HCT116 (cell line): ENCODE results near the gene RFTN1. TPM values are rescaled to one million over a fixed set of nuclear protein-coding genes. Genes with fewer than 3 reads are reported as not detected.

Source experiments
- ATAC-seq: fragments of 200-7000 bp; cut with Tn5 transposase; 2 replicates; pipeline ENCODE4 v1.9.1; 2020; ENCODE audit warnings: mild to moderate bottlenecking, moderate library complexity
- BruUV-seq: library from RNA; stranded (reverse); fragments of 400-500 nt; replicated peaks from 2 replicates; lab custom pipeline; 2021; lab: Mats Ljungman, UMichigan
- CTCF ChIA-PET: fragments of 300-600 bp; sonication (Branson Sonifier 250); formaldehyde crosslinking; loops from one replicate; lab custom pipeline; 2021; ENCODE audit warnings: antibody characterized with exemption; lab: Charles Lee
- POLR2A ChIA-PET: fragments of 300-600, 350-600 bp; sonication (Branson Sonifier 250); formaldehyde crosslinking; loops from one replicate; lab custom pipeline; 2021; ENCODE audit warnings: antibody characterized with exemption; lab: Charles Lee
- RAD21 ChIA-PET, 2 experiments: fragments of 300-600 bp; sonication (Branson Sonifier 250); formaldehyde crosslinking; loops; one replicate each; lab custom pipeline; 2023; ENCODE audit warnings: low total read pairs in 2 of 2; ENCODE audit not compliant: uncharacterized antibody in 2 of 2, unreplicated experiment in 2 of 2, low non-redundant PET in 1 of 2; lab: Charles Lee
- DNase-seq: peaks from one replicate; pipeline ENCODE4 v3.0.0-alpha.2; 2010; ENCODE audit warnings: low read depth, low spot score
- H2AFZ ChIP-seq: fragments of 200-600 bp; shearing (Covaris generic), sonication (generic); 2 replicates; pipeline ENCODE4 v1.6.1; 2017; ENCODE audit warnings: low read depth, mixed run types, mixed read lengths, antibody characterized with exemption, low read length; ENCODE audit not compliant: poor library complexity, severe bottlenecking
- H3K27ac ChIP-seq: 2 replicates; pipeline ENCODE4 v1.5.1; 2012; ENCODE audit warnings: low read depth, low read length
- H3K27me3 ChIP-seq: fragments of 200-600 bp; sonication (generic); 2 replicates; pipeline ENCODE4 v1.6.1; 2016; ENCODE audit warnings: mixed run types, low read length, mixed read lengths; ENCODE audit not compliant: insufficient read depth
- H3K36me3 ChIP-seq, 2 experiments: fragments of 200-500 bp in 1 of 2; fragments of 200-600 bp in 1 of 2; sonication (Bioruptor generic) in 1 of 2; sonication (generic) in 1 of 2; 2 replicates each; pipeline versions ENCODE4 v1.5.1 to v1.6.1; 2014 to 2016; ENCODE audit warnings: low read length in 2 of 2, inconsistent platforms in 1 of 2, mixed read lengths in 1 of 2, mixed run types in 1 of 2; ENCODE audit not compliant: insufficient read depth in 2 of 2, control insufficient read depth in 1 of 2
- H3K4me1 ChIP-seq, 2 experiments: fragments of 200-600 bp in 1 of 2; sonication (generic) in 1 of 2; 2 replicates each; pipeline versions ENCODE4 v1.5.1 to v1.6.1; 2012 to 2017; ENCODE audit warnings: low read length in 2 of 2, inconsistent platforms in 1 of 2, mild to moderate bottlenecking in 1 of 2, mixed read lengths in 1 of 2, mixed run types in 1 of 2, moderate library complexity in 1 of 2; ENCODE audit not compliant: insufficient read depth in 2 of 2, control insufficient read depth in 1 of 2
- H3K4me2 ChIP-seq: fragments of 200-600 bp; sonication (generic); 2 replicates; pipeline ENCODE4 v1.6.1; 2017; ENCODE audit warnings: mixed run types, low read length, mixed read lengths
- H3K4me3 ChIP-seq, 2 experiments: fragments of 200-600 bp in 1 of 2; sonication (generic) in 1 of 2; replicated peaks in 1 of 2; 2 replicates each; pipeline ENCODE4 v1.5.1; 2011 to 2016; ENCODE audit warnings: low read length in 2 of 2, control low read depth in 1 of 2, low read depth in 1 of 2, mild to moderate bottlenecking in 1 of 2, mixed read lengths in 1 of 2, mixed run types in 1 of 2
- H3K79me2 ChIP-seq: fragments of 200-600 bp; sonication (generic); 2 replicates; pipeline ENCODE4 v1.6.1; 2017; ENCODE audit warnings: mild to moderate bottlenecking, mixed run types, low read length, moderate library complexity, mixed read lengths; ENCODE audit not compliant: insufficient read depth
- H3K9ac ChIP-seq: fragments of 200-600 bp; sonication (generic); 2 replicates; pipeline ENCODE4 v1.6.1; 2016; ENCODE audit warnings: low read length, mixed read lengths
- H3K9me2 ChIP-seq: fragments of 200-600 bp; sonication (generic), shearing (Covaris generic); 2 replicates; pipeline ENCODE4 v1.6.1; 2017; ENCODE audit warnings: mixed run types, mild to moderate bottlenecking, moderate library complexity; ENCODE audit not compliant: insufficient read depth
- H3K9me3 ChIP-seq, 2 experiments: fragments of 200-500 bp in 1 of 2; fragments of 200-600 bp in 1 of 2; sonication (Bioruptor generic) in 1 of 2; sonication (generic) in 1 of 2; 2 replicates each; pipeline ENCODE4 v1.6.1; 2014 to 2017; ENCODE audit warnings: low read length in 2 of 2, mixed read lengths in 2 of 2, inconsistent platforms in 1 of 2, low read depth in 1 of 2, mild to moderate bottlenecking in 1 of 2, mixed run types in 1 of 2, moderate library complexity in 1 of 2; ENCODE audit not compliant: control insufficient read depth in 1 of 2, insufficient read depth in 1 of 2
- H4K20me1 ChIP-seq: fragments of 200-600 bp; sonication (generic), shearing (Covaris generic); 2 replicates; pipeline ENCODE4 v1.6.1; 2017; ENCODE audit warnings: mixed run types, mild to moderate bottlenecking, moderate library complexity; ENCODE audit not compliant: insufficient read depth
- CBX3 ChIP-seq: IDR thresholded peaks from 2 replicates; pipeline ENCODE4 v1.6.1; 2012; ENCODE audit warnings: low read depth
- CEBPB ChIP-seq: IDR thresholded peaks from 2 replicates; pipeline ENCODE4 v1.6.1; 2012; ENCODE audit warnings: low read depth
- CTCF ChIP-seq, 3 experiments: fragments of 200-600 bp in 1 of 3; sonication (generic) in 1 of 3; IDR thresholded peaks in 2 of 3; conservative IDR thresholded peaks in 1 of 3; 2 replicates each; pipeline ENCODE4 v1.5.1; 2012 to 2017; ENCODE audit warnings: low read depth in 2 of 3, low read length in 2 of 3, antibody characterized with exemption in 1 of 3, borderline replicate concordance in 1 of 3, control low read depth in 1 of 3, mild to moderate bottlenecking in 1 of 3, mixed read lengths in 1 of 3, mixed run types in 1 of 3, moderate library complexity in 1 of 3; ENCODE audit not compliant: insufficient read depth in 1 of 3
- EGR1 ChIP-seq: IDR thresholded peaks from 2 replicates; pipeline ENCODE4 v1.6.1; 2012; ENCODE audit warnings: low read depth
- ELF1 ChIP-seq: IDR thresholded peaks from 2 replicates; pipeline ENCODE4 v1.6.1; 2012; ENCODE audit warnings: low read depth, borderline replicate concordance
- EZH2phosphoT487 ChIP-seq: fragments of 200-600 bp; IDR thresholded peaks from 2 replicates; pipeline ENCODE4 v1.6.1; 2018; ENCODE audit warnings: antibody characterized with exemption, borderline replicate concordance
- FOSL1 ChIP-seq: IDR thresholded peaks from 2 replicates; pipeline ENCODE4 v1.6.1; 2012; ENCODE audit warnings: low read depth
- JUND ChIP-seq: IDR thresholded peaks from 2 replicates; pipeline ENCODE4 v1.6.1; 2012
- MAX ChIP-seq: IDR thresholded peaks from 2 replicates; pipeline ENCODE4 v1.6.1; 2012
- POLR2A ChIP-seq: IDR thresholded peaks from 2 replicates; pipeline ENCODE4 v1.7.0; 2011; ENCODE audit warnings: borderline replicate concordance; ENCODE audit not compliant: insufficient read depth, insufficient read length; ENCODE audit errors: extremely low read depth
- POLR2AphosphoS5 ChIP-seq: IDR thresholded peaks from 2 replicates; pipeline ENCODE4 v1.6.1; 2011; ENCODE audit warnings: mild to moderate bottlenecking, low read depth, low read length, moderate library complexity
- RAD21 ChIP-seq: IDR thresholded peaks from 2 replicates; pipeline ENCODE4 v1.6.1; 2012; ENCODE audit warnings: low read depth, mild to moderate bottlenecking
- REST ChIP-seq: IDR thresholded peaks from 2 replicates; pipeline ENCODE4 v1.6.1; 2012; ENCODE audit warnings: low read depth
- SIN3A ChIP-seq: IDR thresholded peaks from 2 replicates; pipeline ENCODE4 v1.6.1; 2012; ENCODE audit warnings: low read depth
- SRF ChIP-seq: IDR thresholded peaks from 2 replicates; pipeline ENCODE4 v1.6.1; 2012; ENCODE audit warnings: low read depth
- YY1 ChIP-seq: IDR thresholded peaks from 2 replicates; pipeline ENCODE4 v1.6.1; 2011; ENCODE audit warnings: low read length, low read depth, moderate library complexity, mild to moderate bottlenecking; ENCODE audit not compliant: insufficient replicate concordance; ENCODE audit errors: extremely low read depth
- ZBTB33 ChIP-seq: IDR thresholded peaks from 2 replicates; pipeline ENCODE4 v1.6.1; 2011; ENCODE audit warnings: mild to moderate bottlenecking, low read length, moderate library complexity; ENCODE audit not compliant: insufficient replicate concordance; ENCODE audit errors: extremely low read depth
- ZFX ChIP-seq: fragments of 450-650 bp; IDR thresholded peaks from 2 replicates; pipeline ENCODE4 v1.6.1; 2017
- ZNF274 ChIP-seq: fragments of 200-500 bp; sonication (Bioruptor generic); IDR thresholded peaks from 2 replicates; pipeline ENCODE4 v1.6.1; 2014; ENCODE audit warnings: mild to moderate bottlenecking, low read depth, low read length, inconsistent platforms
- intact Hi-C: fragments of 100-400 bp; cut with micrococcal nuclease; formaldehyde crosslinking; loops from 2 replicates; pipeline ENCODE4 v1.10.0; 2022
- total RNA-seq: library from RNA; stranded (reverse); gene quantifications from one replicate; pipeline ENCODE4 v1.2.1, GENCODE V29; 2021; ENCODE audit not compliant: unreplicated experiment

Gene RFTN1
- total RNA-seq, 1 experiment from 2014 or later = 3.9 TPM

GRCh38 chr3:16554126-16554525, 40.6 kb upstream of the RFTN1 start:
- no peak for TF ChIP-seq CBX3
- TF ChIP-seq ZNF274 = no peak
- no peak for TF ChIP-seq YY1
- no peak for TF ChIP-seq POLR2A
- no peak for TF ChIP-seq CTCF (IDR thresholded peaks at IDR 0.05 in 2 of 3, conservative IDR thresholded peaks at IDR 0.05 in 1 of 3; ENCODE audit: borderline replicate concordance in 1 of 3, insufficient read depth in 1 of 3, low read depth in 2 of 3, low read length in 2 of 3)
- TF ChIP-seq REST = no peak
- TF ChIP-seq RAD21 = no peak
- no peak for TF ChIP-seq MAX
- TF ChIP-seq FOSL1 = no peak
- no peak for TF ChIP-seq ZFX
- no peak for TF ChIP-seq SRF
- no peak for TF ChIP-seq CEBPB
- no peak for TF ChIP-seq ZBTB33
- no peak for TF ChIP-seq ELF1
- no peak for TF ChIP-seq EGR1
- TF ChIP-seq POLR2AphosphoS5 = no peak
- no peak for TF ChIP-seq JUND
- no peak for TF ChIP-seq EZH2phosphoT487
- TF ChIP-seq SIN3A = no peak
- ATAC-seq (no peak), DNase-seq (no peak)
- intact Hi-C loops = loop anchor here (5.0 kb wide), 1 partner anchor 507 kb away; no protein-coding TSS in a partner anchor
- H3K9ac ChIP-seq = no peak overlapping the region
- H3K36me3 ChIP-seq = no peaks in the 10 kb centered on the region
- no peaks in the 10 kb centered on the region for H3K9me3 ChIP-seq
- H4K20me1 ChIP-seq = no peaks in the 10 kb centered on the region
- ChIA-PET CTCF (interaction anchor here (1.3 kb wide), 1 partner anchor 264 kb away, joined by 6 read pairs; no protein-coding TSS in a partner anchor), RAD21 (no interaction called here), POLR2A (no interaction called here)
- no peak overlapping the region for H3K4me2 ChIP-seq
- peaks cover 0 to 3% of the 10 kb centered on the region in 2 experiments; a peak in 1 of 4 replicates for H3K4me1 ChIP-seq
- no peak overlapping the region for H3K4me3 ChIP-seq
- H3K79me2 ChIP-seq = no peaks in the 10 kb centered on the region
- H3K27me3 ChIP-seq = no peaks in the 10 kb centered on the region; the same call in 1 of the 2 replicates
- no peak overlapping the region for H3K27ac ChIP-seq
- no TSS peak for BruUV-seq
- no peak overlapping the region for H2AFZ ChIP-seq
- H3K9me2 ChIP-seq = no peaks in the 10 kb centered on the region
